ENCODE data around the gene NPIPA7.
"Not testable (repeated sequence)": the region's sequence is repeated elsewhere in the genome, so short reads cannot be mapped to it uniquely, and the experiment has no call there.

- not testable (repeated sequence) for TF ChIP-seq EZH2 (IDR thresholded peaks at IDR 0.05; ENCODE audit: low read length, unreplicated experiment); CTCF (conservative IDR thresholded peaks at IDR 0.05; ENCODE audit: low read depth, low read length)
Measured at GRCh38 chr16:16366552-16367284, 12.2 kb upstream of the NPIPA7 start.

Data from PC-3 (cell line).